Amniotic stem cell (primary cell): Measurements from ENCODE around the gene RTTN.

ENCODE experiments used
- DNase-seq: peaks from one replicate; lab custom pipeline; 2025; lab: John Stamatoyannopoulos, UW

Gene RTTN

GRCh38 chr18:70074116-70074515, 131.4 kb downstream of the RTTN start:
- no peak for DNase-seq

DNA sequence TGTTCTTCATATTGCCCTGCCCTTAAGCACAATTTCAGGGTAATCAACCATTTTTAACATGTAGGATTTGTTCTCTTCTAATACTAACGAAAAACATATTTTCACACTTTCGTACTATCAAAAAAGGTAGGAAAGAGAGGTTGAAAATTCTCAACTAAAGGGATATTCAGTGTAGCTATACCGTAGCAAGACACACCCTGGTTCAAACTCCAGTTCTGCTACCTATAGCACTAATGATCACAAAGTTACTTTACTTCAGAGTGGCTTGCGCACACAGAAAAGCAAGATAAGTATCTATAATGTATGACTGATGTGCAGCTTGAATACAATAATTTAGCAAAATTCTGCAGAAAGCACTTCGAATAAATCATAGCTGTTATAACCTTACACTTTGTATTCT, 132.1 kb downstream of the RTTN start:
- no peak for DNase-seq

GRCh38 chr18:70072678-70073077, 132.8 kb downstream of the RTTN start:
- DNase-seq: no peak

GRCh38 chr18:70069965-70070364, 135.5 kb downstream of the RTTN start:
- DNase-seq: no peak

DNA sequence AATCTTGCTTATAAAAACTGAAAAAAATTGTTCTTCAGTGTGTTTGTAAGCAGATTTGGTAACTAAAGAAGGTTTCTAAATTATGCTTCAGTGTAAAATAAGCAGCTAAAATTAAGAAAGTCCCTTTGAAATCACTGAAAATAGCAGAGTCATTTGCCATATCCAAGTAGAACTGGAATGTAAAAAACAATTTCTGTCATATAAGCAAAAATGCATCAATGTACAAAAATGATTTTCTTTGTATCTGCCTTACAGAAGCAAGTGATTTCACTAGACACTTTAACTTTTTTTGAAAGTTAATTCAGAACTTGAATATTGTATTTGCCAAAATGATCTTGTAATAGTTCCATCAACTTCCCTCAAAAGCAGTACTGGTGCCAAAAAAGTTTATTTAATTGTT, 136.1 kb downstream of the RTTN start:
- no peak for DNase-seq

DNA sequence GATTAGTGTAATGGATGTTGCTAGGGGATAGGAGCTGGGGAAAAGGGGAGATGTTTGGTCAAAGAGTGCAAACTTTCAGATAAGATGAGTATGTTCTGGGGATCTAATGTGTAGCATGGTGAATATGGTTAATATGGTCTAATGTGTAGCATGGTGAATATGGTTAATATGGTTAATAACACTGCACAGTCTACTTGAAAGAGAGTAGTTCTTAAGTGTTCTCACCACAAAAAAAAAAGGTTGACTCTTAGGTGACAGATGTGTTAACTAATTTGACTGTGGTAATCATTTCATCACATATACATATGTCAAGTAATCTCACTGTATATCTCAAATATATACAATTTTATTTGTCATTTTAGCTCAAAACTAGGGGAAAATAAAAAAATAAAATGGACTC, 136.5 kb downstream of the RTTN start:
- DNase-seq: no peak

DNA sequence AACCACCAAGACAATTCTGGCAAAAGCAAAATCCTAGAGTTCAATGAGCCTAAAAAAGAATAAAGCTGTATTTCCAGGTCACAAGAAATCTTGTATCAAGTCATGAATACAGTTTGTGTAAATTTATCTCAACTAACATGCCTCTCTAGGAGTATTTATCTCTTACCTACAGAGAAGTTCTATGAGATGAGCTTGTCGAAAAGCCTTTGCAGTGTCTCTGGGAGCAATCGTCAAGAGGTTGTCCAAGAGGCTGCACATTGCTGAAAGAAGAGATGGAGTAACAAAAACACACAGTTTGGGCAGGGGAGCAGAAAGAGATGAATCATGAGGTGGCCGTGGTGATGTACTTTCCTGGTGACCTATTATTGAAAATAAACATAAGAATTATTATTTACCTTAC, 145.8 kb downstream of the RTTN start:
- no peak for DNase-seq

DNA sequence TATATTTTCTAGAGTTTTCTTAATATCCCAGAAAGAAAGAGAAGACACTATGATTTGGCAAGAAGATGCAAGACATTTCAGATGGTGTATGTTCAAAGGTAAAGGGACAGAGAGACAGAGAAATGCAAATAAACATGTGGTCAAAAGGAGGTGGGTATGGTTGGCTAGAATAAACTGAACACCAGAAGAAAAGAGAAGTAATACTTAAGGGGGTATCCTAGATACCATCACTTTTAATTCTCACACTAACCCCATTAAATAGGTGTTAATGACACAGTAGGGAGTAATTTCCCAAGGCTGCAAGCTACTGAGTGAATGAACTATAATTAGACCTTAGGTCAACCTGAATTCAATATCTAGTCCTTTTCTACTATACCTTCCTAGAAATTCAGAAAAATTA, 146.6 kb downstream of the RTTN start:
- DNase-seq: no peak

GRCh38 chr18:70047931-70048603, 157.4 kb downstream of the RTTN start:
- no peak for DNase-seq

DNA sequence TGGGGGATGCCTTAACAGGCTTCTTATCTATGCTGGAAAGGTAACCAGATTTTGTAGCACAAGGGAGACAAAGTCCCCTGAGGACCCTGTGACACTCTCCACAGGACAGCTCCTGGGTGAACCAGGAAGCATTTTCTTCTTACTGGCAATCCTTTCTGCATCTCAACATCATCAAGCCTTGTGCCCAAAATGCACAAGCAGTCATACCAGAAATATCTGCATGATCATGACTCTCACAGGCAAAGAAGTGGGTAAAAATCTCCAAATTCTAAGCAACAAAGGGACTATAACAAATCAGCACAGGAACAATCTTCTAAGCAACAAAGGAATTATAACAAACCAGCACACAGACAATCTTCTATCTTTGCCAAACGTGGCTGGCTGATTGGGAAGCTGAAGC, 158.7 kb downstream of the RTTN start:
- no peak for DNase-seq

DNA sequence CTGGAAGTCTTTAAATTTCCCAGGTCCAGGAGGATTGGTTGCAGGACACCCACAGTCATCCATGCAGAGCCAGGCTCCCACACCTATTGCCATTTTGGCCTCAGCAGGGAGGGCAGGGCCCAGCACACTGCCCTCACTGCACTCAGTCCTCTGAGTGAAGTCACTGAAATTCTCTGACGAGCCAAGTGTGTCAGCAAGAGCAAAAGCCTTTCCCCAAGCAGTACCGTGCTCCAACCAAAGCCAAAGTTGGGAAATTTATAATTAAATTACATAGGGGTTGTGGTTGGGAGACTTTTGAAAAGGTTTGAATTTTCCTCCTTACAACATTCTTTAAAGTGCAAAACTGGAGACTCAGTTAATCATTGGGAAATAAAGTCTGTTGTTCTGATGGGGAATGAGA, 159.3 kb downstream of the RTTN start:
- no peak for DNase-seq

DNA sequence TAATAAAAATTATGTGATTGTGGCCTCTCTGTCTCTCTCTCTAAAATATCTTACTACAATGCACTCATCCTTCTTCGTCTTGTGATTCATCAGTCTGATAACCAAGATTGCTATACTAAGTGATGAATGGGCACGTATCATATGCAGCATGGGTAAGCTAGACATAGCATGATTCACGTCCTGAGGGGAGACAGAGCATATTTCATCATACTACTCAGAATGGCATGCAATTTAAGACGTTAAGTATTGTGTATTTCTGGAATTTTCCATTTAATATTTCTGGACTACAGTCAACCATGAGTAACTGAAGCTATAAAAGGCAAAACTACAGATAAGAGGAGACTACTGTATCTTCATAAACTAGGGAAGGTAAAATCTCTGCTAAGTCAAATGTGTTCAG, 160.9 kb downstream of the RTTN start:
- DNase-seq: peak; percentile 73

GRCh38 chr18:70041459-70042050, 163.9 kb downstream of the RTTN start:
- DNase-seq: no peak

DNA sequence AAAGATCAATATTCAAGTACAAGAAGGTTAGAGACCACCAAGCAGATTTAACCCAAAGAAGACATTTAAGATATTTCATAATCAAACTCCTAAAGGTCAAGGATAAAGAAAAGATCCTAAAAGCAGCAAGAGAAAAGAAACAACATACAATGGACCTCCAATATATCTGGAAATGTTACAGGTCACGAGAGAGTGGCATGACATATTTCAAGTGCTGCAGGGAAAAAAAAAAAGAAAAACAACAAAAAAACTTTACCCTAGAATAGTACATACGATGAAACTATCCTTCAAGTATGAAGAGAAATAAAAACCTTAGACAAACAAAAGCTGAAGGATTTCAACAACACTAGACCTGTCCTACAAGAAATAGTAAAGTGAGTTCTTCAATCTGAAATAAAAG, 166.3 kb downstream of the RTTN start:
- no peak for DNase-seq

DNA sequence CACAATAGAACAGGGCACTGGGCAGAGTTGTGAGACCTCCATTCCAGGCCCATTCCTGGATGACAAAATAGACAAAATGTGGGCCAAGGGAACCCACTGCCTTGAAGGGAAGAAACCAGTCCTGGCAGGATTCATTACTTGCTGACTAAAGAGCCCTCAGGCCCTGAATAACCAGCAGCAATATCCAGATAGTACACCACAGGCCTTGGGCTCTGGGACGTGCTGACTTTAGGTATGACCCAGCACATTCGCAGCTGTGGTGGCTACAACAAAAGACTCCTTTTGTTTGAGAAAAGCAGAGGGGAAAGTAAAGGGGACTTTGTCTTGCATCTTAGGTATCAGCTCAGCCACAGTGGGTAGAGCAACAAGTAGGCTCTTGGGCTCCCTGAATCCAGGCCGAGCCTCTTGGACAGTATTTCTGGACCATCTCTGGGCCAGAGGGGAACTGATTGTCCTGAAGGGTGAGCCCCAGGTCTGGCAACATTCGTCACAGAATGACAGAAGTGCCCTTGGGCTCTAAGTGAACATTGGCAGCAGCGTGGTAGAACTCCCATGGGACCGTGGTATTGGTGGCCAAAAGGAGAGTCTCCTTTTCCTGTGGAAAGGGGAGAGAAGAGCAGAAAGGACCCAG, 167.9 kb downstream of the RTTN start:
- no peak for DNase-seq

DNA sequence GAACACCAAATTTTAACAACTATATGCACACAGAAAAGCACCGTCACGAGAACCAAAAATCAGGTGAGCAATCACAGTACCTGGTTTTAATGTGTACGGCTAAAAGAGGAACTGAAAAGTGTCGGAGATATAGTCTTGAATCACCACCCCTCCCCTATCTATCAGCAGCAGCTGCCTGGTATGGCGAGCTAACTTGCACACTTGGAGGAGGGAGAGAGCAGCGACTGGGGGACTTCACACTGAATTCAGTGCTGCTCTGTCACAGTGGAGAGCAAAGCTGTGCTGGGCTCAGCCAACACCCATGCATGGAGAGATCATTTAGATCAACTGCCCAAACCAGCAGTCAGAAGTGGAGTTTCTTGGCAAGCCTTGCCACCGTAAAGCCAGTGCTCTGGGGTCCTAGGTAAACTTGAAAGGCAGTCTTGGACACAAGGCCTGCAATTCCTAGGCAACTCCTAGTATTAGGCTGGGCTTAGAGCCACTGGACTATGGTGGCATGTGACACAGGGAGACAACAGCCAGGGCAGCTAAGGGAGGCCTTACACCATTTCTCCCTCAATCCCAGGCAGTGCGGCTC, 168.6 kb downstream of the RTTN start:
- DNase-seq: no peak

DNA sequence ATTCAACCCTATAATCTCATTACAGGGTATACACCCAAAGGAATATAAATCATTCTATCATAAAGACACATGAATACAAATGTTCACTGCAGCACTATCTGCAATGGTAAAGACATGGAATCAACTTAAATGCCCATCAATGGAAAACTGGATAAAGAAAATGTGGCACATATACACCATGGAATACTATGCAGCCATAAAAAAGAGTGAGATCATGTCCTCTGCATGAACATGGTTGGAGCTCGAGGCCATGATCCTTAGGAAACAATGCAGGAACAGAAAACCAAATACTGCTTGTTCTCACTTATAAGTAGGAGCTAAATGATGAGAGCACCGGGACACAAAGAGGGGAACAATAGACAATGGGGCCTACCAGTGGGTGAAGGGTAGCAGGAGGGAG, 169.3 kb downstream of the RTTN start:
- no peak for DNase-seq

- no peak for DNase-seq
These were observed 174.3 kb downstream of the RTTN start for GRCh38 chr18:70031221-70031620.

DNA sequence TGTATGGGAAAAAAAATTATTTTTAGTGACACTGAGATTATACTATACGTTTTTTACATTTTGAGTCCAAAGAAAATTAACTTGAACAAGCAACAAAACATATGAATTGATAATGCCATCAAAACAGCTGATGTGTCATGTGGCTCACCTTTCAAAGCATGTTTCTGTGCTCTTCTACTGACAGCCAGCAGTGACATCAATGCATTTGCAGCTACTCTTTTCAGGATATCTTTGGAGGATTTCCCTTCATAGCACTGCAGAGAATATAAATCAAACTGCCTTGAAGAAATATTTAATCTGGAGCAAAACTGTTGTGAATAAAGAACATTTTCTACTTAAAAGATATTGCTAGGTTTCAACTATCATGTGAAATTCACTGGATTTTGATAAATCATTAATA, 174.8 kb downstream of the RTTN start:
- DNase-seq: no peak

DNA sequence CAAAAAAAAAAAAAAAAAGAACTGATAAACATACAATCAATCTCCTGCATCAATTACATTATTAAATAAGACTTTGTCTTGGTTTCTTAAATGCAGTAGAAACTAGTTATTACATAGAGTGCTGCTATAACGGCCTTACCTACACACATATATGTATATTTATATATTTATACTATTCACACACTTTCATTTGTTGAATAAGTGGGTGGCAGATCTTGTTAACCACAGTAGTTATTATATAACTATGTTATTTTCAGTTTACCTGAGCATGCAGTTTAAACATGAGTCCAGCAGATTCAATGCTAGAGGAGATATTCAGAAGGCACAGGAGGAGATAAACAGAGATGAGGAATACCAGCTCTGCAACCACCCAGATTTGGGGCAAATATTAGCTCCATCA, 176.3 kb downstream of the RTTN start:
- DNase-seq: no peak

- no peak for DNase-seq
These were observed 176.8 kb downstream of the RTTN start for GRCh38 chr18:70028734-70029133.

DNA sequence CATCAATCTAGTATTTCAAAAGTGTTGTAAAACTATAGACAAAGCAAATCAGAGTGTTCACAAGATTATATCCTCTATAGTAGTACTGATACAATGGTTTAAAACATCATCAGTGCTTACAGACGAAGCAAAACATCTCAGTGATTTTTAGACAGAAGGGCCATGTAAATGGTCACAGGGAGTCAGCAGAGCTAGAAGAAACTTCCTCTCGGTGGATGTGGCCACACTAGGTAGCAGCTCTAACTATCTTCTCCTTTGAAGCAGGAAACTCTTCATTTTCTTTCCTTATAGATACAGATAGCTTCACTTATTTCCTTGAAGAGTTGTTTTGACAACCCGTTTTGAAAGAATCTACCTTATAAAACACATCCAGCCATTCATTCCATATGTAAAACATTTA, 177.4 kb downstream of the RTTN start:
- DNase-seq: no peak

- DNase-seq: no peak
These were observed 179.9 kb downstream of the RTTN start for GRCh38 chr18:70025580-70025979.
